GM13977 (cell line): ENCODE results near the gene INVS.

Source experiments
- DNase-seq: peaks from one replicate; pipeline ENCODE4 v3.0.0; 2012; ENCODE audit warnings: low spot score
- in situ Hi-C: fragments of 300-500 bp; cut with MboI; formaldehyde crosslinking; loops from one replicate; pipeline ENCODE4 v1.12.0; 2022; ENCODE audit warnings: low sequenced_read_pairs, low pct_unique_long_range_greater_than_20kb, mixed read lengths, inconsistent platforms; ENCODE audit not compliant: unreplicated experiment
- TF ChIP-seq, protein P1 (sequence below): IDR thresholded peaks from 2 replicates; pipeline ENCODE4 v1.5.1; 2012; ENCODE audit warnings: mild to moderate bottlenecking, control low read depth; ENCODE audit not compliant: insufficient read depth; ENCODE audit errors: extremely low read depth, missing control alignments

INVS gene

DNA sequence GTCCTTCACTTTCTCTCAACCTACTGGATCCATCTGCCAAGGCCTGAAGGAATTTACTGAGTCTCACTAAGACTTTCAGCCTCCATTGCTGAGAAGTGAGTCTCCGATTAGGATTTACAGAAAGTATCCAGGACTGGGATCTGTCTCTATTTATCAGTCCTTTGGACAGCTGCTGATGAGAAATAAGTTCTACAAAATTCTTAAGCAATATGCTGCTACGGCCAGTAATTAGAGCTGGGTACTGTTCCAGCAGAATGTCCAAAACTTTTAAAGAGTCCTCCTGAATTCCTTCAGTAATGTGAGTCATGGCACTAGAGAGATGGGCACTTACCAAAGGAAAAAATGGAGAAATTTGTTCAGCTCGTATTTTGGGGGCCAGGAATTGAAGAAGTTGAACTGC, 247.8 kb downstream of the INVS start:
- no peak for DNase-seq
- in situ Hi-C loops = loop anchor here (25.0 kb wide), 1 partner anchor 240 kb away; the partner anchor contains the start of gene CAVIN4
- TF ChIP-seq, protein P1, sequence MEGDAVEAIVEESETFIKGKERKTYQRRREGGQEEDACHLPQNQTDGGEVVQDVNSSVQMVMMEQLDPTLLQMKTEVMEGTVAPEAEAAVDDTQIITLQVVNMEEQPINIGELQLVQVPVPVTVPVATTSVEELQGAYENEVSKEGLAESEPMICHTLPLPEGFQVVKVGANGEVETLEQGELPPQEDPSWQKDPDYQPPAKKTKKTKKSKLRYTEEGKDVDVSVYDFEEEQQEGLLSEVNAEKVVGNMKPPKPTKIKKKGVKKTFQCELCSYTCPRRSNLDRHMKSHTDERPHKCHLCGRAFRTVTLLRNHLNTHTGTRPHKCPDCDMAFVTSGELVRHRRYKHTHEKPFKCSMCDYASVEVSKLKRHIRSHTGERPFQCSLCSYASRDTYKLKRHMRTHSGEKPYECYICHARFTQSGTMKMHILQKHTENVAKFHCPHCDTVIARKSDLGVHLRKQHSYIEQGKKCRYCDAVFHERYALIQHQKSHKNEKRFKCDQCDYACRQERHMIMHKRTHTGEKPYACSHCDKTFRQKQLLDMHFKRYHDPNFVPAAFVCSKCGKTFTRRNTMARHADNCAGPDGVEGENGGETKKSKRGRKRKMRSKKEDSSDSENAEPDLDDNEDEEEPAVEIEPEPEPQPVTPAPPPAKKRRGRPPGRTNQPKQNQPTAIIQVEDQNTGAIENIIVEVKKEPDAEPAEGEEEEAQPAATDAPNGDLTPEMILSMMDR = no peak

DNA sequence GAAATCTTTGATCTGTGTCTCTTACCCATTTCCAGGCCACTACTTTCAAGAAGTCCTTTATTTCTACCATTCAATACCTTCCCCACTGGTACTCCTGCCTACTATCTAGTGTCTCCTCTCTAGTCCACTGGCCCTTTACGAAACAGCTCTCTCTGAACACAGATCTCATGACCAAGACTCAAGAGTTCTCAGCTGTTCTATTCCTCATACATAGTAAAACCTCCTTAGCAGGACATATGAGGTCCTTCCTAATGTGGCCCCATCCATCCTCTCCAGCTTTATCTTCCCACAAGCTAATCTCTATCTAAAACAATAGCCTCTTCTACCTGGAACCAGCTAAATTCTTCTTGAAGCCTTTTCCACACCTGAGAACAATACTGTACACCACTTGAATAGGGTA, 251.1 kb downstream of the INVS start:
- DNase-seq = no peak
- in situ Hi-C loops = no loop called here
- TF ChIP-seq, protein P1 = no peak
